Measurements from ENCODE around the gene SLC9A9.
"Not testable (repeated sequence)": the region's sequence is repeated elsewhere in the genome, so short reads cannot be mapped to it uniquely, and the experiment has no call there.

SLC9A9 gene

DNA sequence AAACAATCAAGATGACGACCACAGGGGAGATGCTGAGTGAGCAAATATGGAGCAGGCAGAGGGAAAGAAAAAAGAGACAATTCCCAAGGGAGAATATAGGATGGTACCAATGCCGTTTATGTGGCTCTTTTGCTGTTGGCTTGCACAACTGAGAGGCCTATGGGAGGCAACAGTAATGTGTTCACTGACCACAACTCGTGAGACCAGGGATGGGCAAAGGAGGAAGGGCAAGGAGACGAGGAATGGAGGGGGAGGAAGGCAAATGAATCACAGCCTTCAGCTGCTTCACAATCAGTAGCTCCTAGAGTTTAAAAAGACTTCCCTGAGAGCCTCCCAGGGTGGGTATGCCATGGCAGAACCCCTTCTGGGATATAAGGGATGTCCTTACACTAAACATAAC lies 131.5 kb downstream of the SLC9A9 start:
- no peaks in the 10 kb centered on the region for H3K4me1 ChIP-seq (ENCODE audit: insufficient read depth, low read length)
- H3K36me3 ChIP-seq (ENCODE audit: insufficient read depth, low read length) = no peaks in the 10 kb centered on the region
- H3K9ac ChIP-seq (ENCODE audit: low read length) = no peak overlapping the region
- H3K4me3 ChIP-seq (ENCODE audit: low read depth in 1 of 2, low read length in 2 of 2) = no peak overlapping the region
- H3K27ac ChIP-seq (ENCODE audit: low read depth, low read length) = no peak overlapping the region
- no peaks in the 10 kb centered on the region for H3K27me3 ChIP-seq (ENCODE audit: control insufficient read depth in 1 of 2, insufficient read depth in 2 of 2, low read length in 2 of 2)
- no peaks in the 10 kb centered on the region for H3K9me3 ChIP-seq (ENCODE audit: low read length)

DNA sequence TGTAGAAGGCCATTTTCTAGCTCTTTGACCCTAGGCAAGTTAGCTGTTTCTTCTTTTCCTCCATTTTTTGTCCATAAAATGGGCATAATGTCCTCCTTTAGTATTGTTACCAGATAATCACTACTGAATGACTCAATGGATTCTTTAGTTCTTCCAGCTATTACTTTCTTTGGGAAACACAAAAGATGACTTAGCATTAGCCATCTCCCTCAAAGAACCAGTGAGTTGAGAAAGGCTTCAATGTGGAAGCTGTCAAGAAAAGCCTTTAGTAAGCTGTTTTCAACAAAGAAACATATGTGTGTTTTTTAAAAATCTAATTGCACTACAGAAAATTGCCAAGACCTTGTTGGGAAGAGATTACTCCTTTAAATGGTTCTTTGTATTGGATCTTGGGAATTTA lies 135.7 kb downstream of the SLC9A9 start:
- no peaks in the 10 kb centered on the region for H3K27me3 ChIP-seq (ENCODE audit: control insufficient read depth in 1 of 2, insufficient read depth in 2 of 2, low read length in 2 of 2)
- H3K36me3 ChIP-seq (ENCODE audit: insufficient read depth, low read length) = no peaks in the 10 kb centered on the region
- H3K9ac ChIP-seq (ENCODE audit: low read length) = no peak overlapping the region
- no peaks in the 10 kb centered on the region for H3K9me3 ChIP-seq (ENCODE audit: low read length)
- no peak overlapping the region for H3K27ac ChIP-seq (ENCODE audit: low read depth, low read length)
- no peak overlapping the region for H3K4me3 ChIP-seq (ENCODE audit: low read depth in 1 of 2, low read length in 2 of 2)
- H3K4me1 ChIP-seq (ENCODE audit: insufficient read depth, low read length) = no peaks in the 10 kb centered on the region

DNA sequence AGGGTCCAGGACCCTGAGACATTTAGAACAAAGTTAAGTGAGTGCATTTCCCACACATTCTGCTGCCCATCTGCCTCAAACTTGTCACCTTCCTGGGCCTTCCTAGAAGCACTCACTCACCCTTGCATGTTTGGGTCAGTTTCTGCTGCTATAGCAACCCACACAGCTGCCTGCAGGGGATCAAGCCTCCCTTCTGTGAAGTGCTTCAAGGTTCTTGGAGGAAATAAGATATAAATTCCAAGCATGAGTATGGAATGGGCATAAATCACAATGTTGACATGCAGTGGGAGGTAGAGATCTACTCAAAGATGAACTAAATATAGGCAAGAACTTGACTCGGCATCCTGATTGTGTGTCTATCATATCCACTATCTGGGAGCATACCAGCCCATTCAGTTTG lies 140.4 kb downstream of the SLC9A9 start:
- no peak overlapping the region for H3K4me3 ChIP-seq (ENCODE audit: low read depth in 1 of 2, low read length in 2 of 2)
- H3K36me3 ChIP-seq (ENCODE audit: insufficient read depth, low read length) = no peaks in the 10 kb centered on the region
- H3K9ac ChIP-seq (ENCODE audit: low read length) = no peak overlapping the region
- H3K4me1 ChIP-seq (ENCODE audit: insufficient read depth, low read length) = no peaks in the 10 kb centered on the region
- H3K27ac ChIP-seq (ENCODE audit: low read depth, low read length) = no peak overlapping the region
- H3K9me3 ChIP-seq (ENCODE audit: low read length) = no peaks in the 10 kb centered on the region
- H3K27me3 ChIP-seq (ENCODE audit: control insufficient read depth in 1 of 2, insufficient read depth in 2 of 2, low read length in 2 of 2) = no peaks in the 10 kb centered on the region

DNA sequence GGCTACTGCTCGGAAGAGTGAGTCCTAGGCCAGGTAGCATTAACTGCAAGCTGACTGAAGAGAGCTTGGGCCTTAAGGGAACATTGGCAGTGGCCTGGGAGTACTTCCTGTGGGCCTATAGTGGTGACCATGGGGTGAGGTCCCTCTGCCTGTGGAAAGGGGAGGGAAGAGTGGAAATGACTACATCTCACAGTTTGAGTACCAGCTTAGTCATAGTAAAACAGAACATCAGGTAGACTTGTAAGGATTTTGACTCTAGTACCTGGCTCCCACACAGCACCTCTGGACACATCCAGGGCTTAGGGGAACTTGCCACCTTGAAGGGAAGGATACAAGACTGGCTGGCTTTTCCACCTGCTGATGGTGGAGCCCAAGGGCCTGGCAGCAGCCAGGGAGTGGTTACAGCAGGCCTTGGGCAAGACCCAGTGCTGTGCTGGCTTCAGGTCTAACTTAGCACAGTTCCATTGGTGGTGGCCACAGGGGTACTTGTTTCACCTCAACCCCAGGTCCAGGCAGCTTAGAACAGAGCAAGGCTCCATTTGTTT lies 147.8 kb downstream of the SLC9A9 start:
- Histone ChIP-seq H3K9ac (ENCODE audit: low read length) (no peak overlapping the region), H3K27ac (ENCODE audit: low read depth, low read length) (no peak overlapping the region), H3K4me3 (ENCODE audit: low read depth in 1 of 2, low read length in 2 of 2) (no peak overlapping the region), H3K4me1 (ENCODE audit: insufficient read depth, low read length) (no peaks in the 10 kb centered on the region), H3K9me3 (ENCODE audit: low read length) (no peaks in the 10 kb centered on the region), H3K36me3 (ENCODE audit: insufficient read depth, low read length) (no peaks in the 10 kb centered on the region), H3K27me3 (ENCODE audit: control insufficient read depth in 1 of 2, insufficient read depth in 2 of 2, low read length in 2 of 2) (no peaks in the 10 kb centered on the region)

DNA sequence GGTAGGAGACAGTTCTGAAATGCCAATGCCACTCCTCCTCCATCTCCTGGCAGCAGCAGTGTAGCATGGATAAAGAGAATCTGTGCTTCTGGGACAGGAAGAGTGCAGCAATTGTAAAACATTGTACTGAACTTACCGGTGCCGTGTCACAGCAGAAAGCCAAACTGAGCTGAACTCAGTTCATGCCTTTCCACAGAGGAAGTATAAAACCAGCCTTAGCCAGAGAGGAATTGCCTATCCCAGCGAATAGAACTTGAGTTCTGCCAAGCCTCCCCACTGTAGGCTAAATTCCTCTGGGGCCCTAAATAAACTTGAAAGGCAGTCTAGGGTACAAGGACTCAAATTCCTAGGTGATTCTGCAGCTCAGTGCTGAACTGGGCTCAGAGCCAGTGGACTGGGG lies 148.8 kb downstream of the SLC9A9 start:
- no peaks in the 10 kb centered on the region for H3K4me1 ChIP-seq (ENCODE audit: insufficient read depth, low read length)
- H3K36me3 ChIP-seq (ENCODE audit: insufficient read depth, low read length) = no peaks in the 10 kb centered on the region
- H3K9me3 ChIP-seq (ENCODE audit: low read length) = no peaks in the 10 kb centered on the region
- H3K27me3 ChIP-seq (ENCODE audit: control insufficient read depth in 1 of 2, insufficient read depth in 2 of 2, low read length in 2 of 2) = no peaks in the 10 kb centered on the region
- H3K9ac ChIP-seq (ENCODE audit: low read length) = no peak overlapping the region
- no peak overlapping the region for H3K27ac ChIP-seq (ENCODE audit: low read depth, low read length)
- H3K4me3 ChIP-seq (ENCODE audit: low read depth in 1 of 2, low read length in 2 of 2) = no peak overlapping the region

DNA sequence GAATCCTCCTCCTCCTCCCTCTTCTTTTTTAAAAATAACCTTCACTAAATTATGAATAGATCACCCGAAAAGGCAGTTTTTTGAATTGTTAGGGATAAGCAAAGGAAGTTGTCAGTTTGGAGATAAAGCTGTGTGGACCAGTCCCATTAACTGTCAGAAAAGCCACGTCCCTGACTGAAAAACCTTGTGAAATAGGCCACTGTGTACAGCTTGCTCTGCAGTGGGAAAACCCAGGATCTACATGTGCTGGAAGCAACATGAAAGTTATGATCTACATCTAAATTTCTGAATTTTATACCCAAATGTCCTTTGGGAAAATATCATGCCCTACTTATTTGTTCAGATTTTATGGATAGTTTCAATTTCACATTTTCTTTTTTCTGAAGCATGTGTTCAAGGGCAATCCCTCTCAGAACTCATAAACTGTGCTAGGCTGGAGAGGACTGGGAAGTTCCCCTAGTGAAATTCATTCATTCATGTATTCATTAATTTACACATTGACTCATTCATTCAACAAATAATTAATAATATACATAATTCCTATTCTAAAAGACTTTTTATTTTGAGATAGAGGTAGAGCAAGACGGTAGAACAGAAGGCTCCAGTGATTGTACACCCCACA lies 149.5 kb downstream of the SLC9A9 start:
- Histone ChIP-seq H3K36me3 (ENCODE audit: insufficient read depth, low read length) (no peaks in the 10 kb centered on the region), H3K4me3 (ENCODE audit: low read depth in 1 of 2, low read length in 2 of 2) (no peak overlapping the region), H3K27ac (ENCODE audit: low read depth, low read length) (no peak overlapping the region), H3K9me3 (ENCODE audit: low read length) (no peaks in the 10 kb centered on the region), H3K9ac (ENCODE audit: low read length) (no peak overlapping the region), H3K27me3 (ENCODE audit: control insufficient read depth in 1 of 2, insufficient read depth in 2 of 2, low read length in 2 of 2) (no peaks in the 10 kb centered on the region), H3K4me1 (ENCODE audit: insufficient read depth, low read length) (no peaks in the 10 kb centered on the region)

DNA sequence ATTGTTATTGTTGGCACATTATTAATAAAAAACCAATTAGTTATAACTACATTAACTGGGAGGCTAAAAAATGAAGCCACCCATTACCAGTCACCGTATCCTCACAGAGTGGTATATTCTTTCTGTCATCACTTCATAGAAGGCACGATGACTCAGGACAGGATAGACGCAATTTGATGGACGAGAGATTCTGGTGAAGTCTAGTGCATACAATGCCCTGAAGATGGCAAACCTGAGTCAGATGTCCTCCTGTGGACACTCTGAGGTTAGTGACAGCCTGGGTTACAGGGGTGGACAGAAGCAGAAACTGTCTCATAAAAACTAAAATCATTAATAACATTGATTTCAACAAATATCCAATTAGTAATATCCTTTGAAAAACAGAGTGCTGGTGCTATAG lies 150.3 kb downstream of the SLC9A9 start:
- no peaks in the 10 kb centered on the region for H3K27me3 ChIP-seq (ENCODE audit: control insufficient read depth in 1 of 2, insufficient read depth in 2 of 2, low read length in 2 of 2)
- no peak overlapping the region for H3K4me3 ChIP-seq (ENCODE audit: low read depth in 1 of 2, low read length in 2 of 2)
- no peaks in the 10 kb centered on the region for H3K36me3 ChIP-seq (ENCODE audit: insufficient read depth, low read length)
- H3K9ac ChIP-seq (ENCODE audit: low read length) = no peak overlapping the region
- no peaks in the 10 kb centered on the region for H3K9me3 ChIP-seq (ENCODE audit: low read length)
- no peaks in the 10 kb centered on the region for H3K4me1 ChIP-seq (ENCODE audit: insufficient read depth, low read length)
- H3K27ac ChIP-seq (ENCODE audit: low read depth, low read length) = no peak overlapping the region

DNA sequence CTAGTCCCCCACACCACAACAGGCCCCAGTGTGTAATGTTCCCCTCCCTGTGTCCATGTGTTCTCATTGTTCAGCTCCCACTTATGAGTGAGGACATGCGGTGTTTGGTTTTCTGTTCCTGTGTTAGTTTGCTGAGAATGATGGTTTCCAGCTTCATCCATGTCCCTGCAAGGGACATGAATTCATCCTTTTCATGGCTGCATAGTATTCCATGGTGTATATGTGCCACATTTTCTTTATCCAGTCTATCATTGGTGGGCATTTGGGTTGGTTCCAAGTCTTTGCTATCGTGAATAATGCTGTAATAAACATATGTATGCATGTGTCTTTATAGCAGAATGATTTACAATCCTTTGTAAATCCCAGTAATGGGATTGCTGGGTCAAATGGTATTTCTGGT lies 152.9 kb downstream of the SLC9A9 start:
- H3K36me3 ChIP-seq (ENCODE audit: insufficient read depth, low read length); H3K27ac ChIP-seq (ENCODE audit: low read depth, low read length); H3K4me1 ChIP-seq (ENCODE audit: insufficient read depth, low read length); H3K27me3 ChIP-seq (ENCODE audit: control insufficient read depth in 1 of 2, insufficient read depth in 2 of 2, low read length in 2 of 2); H3K4me3 ChIP-seq (ENCODE audit: low read depth in 1 of 2, low read length in 2 of 2); H3K9ac ChIP-seq (ENCODE audit: low read length); H3K9me3 ChIP-seq (ENCODE audit: low read length): not testable (repeated sequence)

DNA sequence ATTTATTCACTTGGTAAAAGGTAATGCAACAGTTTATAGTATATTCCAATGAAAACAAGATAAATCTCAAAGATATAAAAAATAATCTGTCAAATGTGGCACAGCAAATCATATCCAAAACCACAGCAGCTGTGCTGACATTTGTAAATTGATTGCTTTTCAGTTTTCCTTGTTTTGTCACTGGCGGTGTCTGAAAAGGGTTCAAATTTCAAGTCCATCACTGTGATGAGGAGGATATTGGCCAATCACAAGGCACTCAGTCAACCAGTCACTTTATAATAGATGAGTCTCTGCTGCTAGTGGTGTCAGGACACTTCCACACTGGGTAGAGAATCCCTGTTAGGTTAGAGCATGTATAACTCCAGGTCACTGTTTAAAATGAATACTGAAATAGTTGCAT lies 154.8 kb downstream of the SLC9A9 start:
- Histone ChIP-seq H3K27me3 (ENCODE audit: control insufficient read depth in 1 of 2, insufficient read depth in 2 of 2, low read length in 2 of 2) (no peaks in the 10 kb centered on the region), H3K36me3 (ENCODE audit: insufficient read depth, low read length) (no peaks in the 10 kb centered on the region), H3K4me3 (ENCODE audit: low read depth in 1 of 2, low read length in 2 of 2) (no peak overlapping the region), H3K27ac (ENCODE audit: low read depth, low read length) (no peak overlapping the region), H3K9me3 (ENCODE audit: low read length) (no peaks in the 10 kb centered on the region), H3K4me1 (ENCODE audit: insufficient read depth, low read length) (no peaks in the 10 kb centered on the region), H3K9ac (ENCODE audit: low read length) (no peak overlapping the region)

DNA sequence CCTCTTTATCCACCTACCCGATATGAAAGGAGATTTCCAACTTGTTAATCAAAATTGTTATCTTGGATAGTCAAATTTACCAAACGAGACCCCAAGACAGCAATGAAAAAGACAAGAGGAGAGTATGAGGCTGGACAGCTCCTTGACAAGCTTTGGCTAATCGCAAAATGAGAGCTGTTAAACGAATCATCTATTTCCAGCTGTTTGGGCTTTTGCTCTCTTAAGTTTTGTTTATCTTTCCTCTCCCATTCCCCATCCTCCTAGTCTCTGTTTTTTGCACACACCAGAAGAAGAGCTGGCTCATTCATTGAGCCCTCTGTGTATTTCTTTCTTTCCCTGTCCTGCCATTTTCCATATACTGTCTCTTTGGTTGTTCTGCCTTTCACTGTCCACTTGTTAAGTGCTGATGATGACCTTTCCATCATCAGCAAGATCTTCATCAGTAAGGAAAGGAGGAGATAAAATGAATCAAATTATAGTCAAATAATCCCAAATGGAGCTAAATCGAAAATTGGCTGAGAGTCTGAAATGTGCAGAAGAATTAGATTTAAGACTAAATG lies 161.6 kb downstream of the SLC9A9 start:
- H3K4me1 ChIP-seq (ENCODE audit: insufficient read depth, low read length) = no peaks in the 10 kb centered on the region
- no peak overlapping the region for H3K9ac ChIP-seq (ENCODE audit: low read length)
- no peak overlapping the region for H3K4me3 ChIP-seq (ENCODE audit: low read depth in 1 of 2, low read length in 2 of 2)
- H3K36me3 ChIP-seq (ENCODE audit: insufficient read depth, low read length) = no peaks in the 10 kb centered on the region
- H3K9me3 ChIP-seq (ENCODE audit: low read length) = no peaks in the 10 kb centered on the region
- H3K27ac ChIP-seq (ENCODE audit: low read depth, low read length) = no peak overlapping the region
- no peaks in the 10 kb centered on the region for H3K27me3 ChIP-seq (ENCODE audit: control insufficient read depth in 1 of 2, insufficient read depth in 2 of 2, low read length in 2 of 2)

DNA sequence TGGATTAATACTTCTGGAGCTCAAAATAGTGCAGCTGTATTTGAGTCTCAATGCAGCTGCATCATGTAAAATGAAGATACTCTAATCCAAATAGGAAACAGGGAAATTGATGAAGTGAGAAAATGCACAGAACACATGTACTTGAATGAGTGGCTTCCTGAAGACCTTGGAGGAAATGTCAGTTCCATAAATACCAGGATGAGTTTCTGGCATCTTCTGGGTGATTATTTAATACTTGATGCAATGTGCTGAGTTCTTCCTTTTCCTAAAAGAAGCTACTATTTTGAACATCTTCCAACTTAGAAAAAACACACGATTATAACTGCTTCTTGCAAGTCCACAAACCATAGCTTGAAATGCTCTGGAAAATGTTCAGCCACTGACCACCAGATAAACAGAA lies 162.8 kb downstream of the SLC9A9 start:
- no peak overlapping the region for H3K27ac ChIP-seq (ENCODE audit: low read depth, low read length)
- H3K9me3 ChIP-seq (ENCODE audit: low read length) = no peaks in the 10 kb centered on the region
- H3K4me1 ChIP-seq (ENCODE audit: insufficient read depth, low read length) = no peaks in the 10 kb centered on the region
- no peak overlapping the region for H3K4me3 ChIP-seq (ENCODE audit: low read depth in 1 of 2, low read length in 2 of 2)
- no peaks in the 10 kb centered on the region for H3K36me3 ChIP-seq (ENCODE audit: insufficient read depth, low read length)
- no peak overlapping the region for H3K9ac ChIP-seq (ENCODE audit: low read length)
- no peaks in the 10 kb centered on the region for H3K27me3 ChIP-seq (ENCODE audit: control insufficient read depth in 1 of 2, insufficient read depth in 2 of 2, low read length in 2 of 2)

DNA sequence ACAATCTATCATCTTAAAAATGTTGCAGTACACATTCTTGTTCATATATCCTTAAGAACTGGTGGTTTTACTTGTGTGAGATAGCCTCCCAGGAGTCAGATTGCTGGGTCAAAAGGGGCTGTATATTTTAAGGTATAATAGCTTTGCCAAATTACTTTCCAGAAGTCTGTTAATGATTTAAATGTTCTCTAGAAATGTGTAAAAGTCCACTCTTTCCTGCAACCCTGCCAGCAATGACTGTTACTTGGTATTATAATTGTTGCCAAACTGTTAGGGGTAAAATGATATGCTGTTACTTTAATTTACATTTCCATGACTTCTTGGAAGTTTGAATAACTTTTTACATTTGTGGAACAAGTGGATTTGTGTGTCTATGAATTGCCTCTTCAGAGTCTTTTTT lies 170.8 kb downstream of the SLC9A9 start:
- Histone ChIP-seq H3K27ac (ENCODE audit: low read depth, low read length) (no peak overlapping the region), H3K27me3 (ENCODE audit: control insufficient read depth in 1 of 2, insufficient read depth in 2 of 2, low read length in 2 of 2) (no peaks in the 10 kb centered on the region)

More for the DNA sequence above, 170.8 kb downstream of the SLC9A9 start:
- H3K9ac ChIP-seq (ENCODE audit: low read length) = no peak overlapping the region
- no peaks in the 10 kb centered on the region for H3K36me3 ChIP-seq (ENCODE audit: insufficient read depth, low read length)
- peaks cover 6% of the 10 kb centered on the region for H3K4me1 ChIP-seq (ENCODE audit: insufficient read depth, low read length)
- no peaks in the 10 kb centered on the region for H3K9me3 ChIP-seq (ENCODE audit: low read length)
- no peak overlapping the region for H3K4me3 ChIP-seq (ENCODE audit: low read depth in 1 of 2, low read length in 2 of 2)
